ENCODE measurements around the gene NDUFV2. TPM values are rescaled to one million over a fixed set of nuclear protein-coding genes. Genes with fewer than 3 reads are reported as not detected.

Gene NDUFV2
- total RNA-seq, 1 experiment from 2014 or later, result 215 TPM

GRCh38 chr18:9115984-9116383 lies 13.5 kb downstream of the NDUFV2 start:
- Histone ChIP-seq H3K36me3 (ENCODE audit: low read depth) (peaks cover 18% of the 10 kb centered on the region), H3K9me3 (ENCODE audit: insufficient read depth, low read depth) (no peaks in the 10 kb centered on the region), H3K79me2 (ENCODE audit: low read depth) (peaks cover 95% of the 10 kb centered on the region), H3K9me2 (ENCODE audit: insufficient read depth) (no peaks in the 10 kb centered on the region), H3K27ac (peak overlapping the region; percentile 85), H3K4me3 (no peak overlapping the region), H3K4me2 (peak overlapping the region; percentile 53; the same call in 1 of the 2 replicates), H3K4me1 (replicated peaks; ENCODE audit: insufficient read depth) (peaks cover 29% of the 10 kb centered on the region), H3F3A (ENCODE audit: insufficient read depth, low read depth) (peaks cover 27% of the 10 kb centered on the region), H4K20me1 (ENCODE audit: insufficient read depth) (peaks cover 43% of the 10 kb centered on the region), H3K27me3 (ENCODE audit: insufficient read depth, low read depth) (no peaks in the 10 kb centered on the region), H2AFZ (no peak overlapping the region)
- TF ChIP-seq EZH2 (IDR thresholded peaks at IDR 0.05; ENCODE audit: low read depth), result no peak
- no peak for TF ChIP-seq CTCF (conservative IDR thresholded peaks at IDR 0.05)
- DNase-seq, result no peak
- no TSS peak for BruUV-seq (replicated peaks)
- intact Hi-C loops (cut with micrococcal nuclease; ENCODE audit: unreplicated experiment), result no loop called here
- ChIA-PET POLR2A (ENCODE audit: unreplicated experiment) (no interaction called here), CTCF (no interaction called here)

GRCh38 chr18:9117980-9118841 lies 15.7 kb downstream of the NDUFV2 start:
- intact Hi-C loops (cut with micrococcal nuclease; ENCODE audit: unreplicated experiment), result loop anchor here (1.0 kb wide), 2 partner anchors 16 to 18 kb away; partner anchors contain the start of genes ANKRD12 and NDUFV2
- peaks cover 93% of the 10 kb centered on the region for H3K79me2 ChIP-seq (ENCODE audit: low read depth)
- no peaks in the 10 kb centered on the region for H3K9me2 ChIP-seq (ENCODE audit: insufficient read depth)
- no peak for DNase-seq
- no peak overlapping the region for H2AFZ ChIP-seq
- peaks cover 35% of the 10 kb centered on the region for H3F3A ChIP-seq (ENCODE audit: insufficient read depth, low read depth)
- peaks cover 28% of the 10 kb centered on the region for H4K20me1 ChIP-seq (ENCODE audit: insufficient read depth)
- peak overlapping the region; percentile 85; the same call in 1 of the 2 replicates for H3K27ac ChIP-seq
- H3K4me2 ChIP-seq, result no peak overlapping the region
- POLR2A ChIA-PET (ENCODE audit: unreplicated experiment), result interaction anchor here (0.5 to 0.6 kb wide), 2 partner anchors 14 to 353 kb away, joined by 3 read pairs; no protein-coding TSS in a partner anchor
- H3K4me1 ChIP-seq (replicated peaks; ENCODE audit: insufficient read depth), result peaks cover 29% of the 10 kb centered on the region
- peaks cover 32% of the 10 kb centered on the region for H3K36me3 ChIP-seq (ENCODE audit: low read depth)
- TF ChIP-seq CTCF (conservative IDR thresholded peaks at IDR 0.05) (no peak), EZH2 (IDR thresholded peaks at IDR 0.05; ENCODE audit: low read depth) (no peak)
- H3K27me3 ChIP-seq (ENCODE audit: insufficient read depth, low read depth), result no peaks in the 10 kb centered on the region
- CTCF ChIA-PET, result interaction anchor here (0.6 to 0.7 kb wide), 2 partner anchors 19 to 513 kb away, joined by 3 to 7 read pairs; no protein-coding TSS in a partner anchor
- H3K4me3 ChIP-seq, result no peak overlapping the region
- BruUV-seq (replicated peaks), result no TSS peak
- no peaks in the 10 kb centered on the region for H3K9me3 ChIP-seq (ENCODE audit: insufficient read depth, low read depth)

- Histone ChIP-seq H3K9me2 (ENCODE audit: insufficient read depth) (no peaks in the 10 kb centered on the region), H3K4me2 (no peak overlapping the region), H3F3A (ENCODE audit: insufficient read depth, low read depth) (peaks cover 37% of the 10 kb centered on the region), H3K27me3 (ENCODE audit: insufficient read depth, low read depth) (no peaks in the 10 kb centered on the region), H3K4me3 (no peak overlapping the region), H2AFZ (no peak overlapping the region), H3K79me2 (ENCODE audit: low read depth) (peaks cover 82% of the 10 kb centered on the region), H3K27ac (no peak overlapping the region), H4K20me1 (ENCODE audit: insufficient read depth) (peaks cover 11% of the 10 kb centered on the region), H3K36me3 (ENCODE audit: low read depth) (peaks cover 38% of the 10 kb centered on the region), H3K4me1 (replicated peaks; ENCODE audit: insufficient read depth) (peaks cover 21% of the 10 kb centered on the region), H3K9me3 (ENCODE audit: insufficient read depth, low read depth) (no peaks in the 10 kb centered on the region)
- intact Hi-C loops (cut with micrococcal nuclease; ENCODE audit: unreplicated experiment), result no loop called here
- TF ChIP-seq CTCF (conservative IDR thresholded peaks at IDR 0.05), result no peak
- TF ChIP-seq EZH2 (IDR thresholded peaks at IDR 0.05; ENCODE audit: low read depth), result no peak
- no peak for DNase-seq
- BruUV-seq (replicated peaks), result no TSS peak
- CTCF ChIA-PET, result no interaction called here
- POLR2A ChIA-PET (ENCODE audit: unreplicated experiment), result no interaction called here
Measured at GRCh38 chr18:9120796-9121195, 18.3 kb downstream of the NDUFV2 start.

Measured in PC-9 (cell line).